ENCODE results near the gene MMUT. TPM values are rescaled to one million over a fixed set of nuclear protein-coding genes. Genes with fewer than 3 reads are reported as not detected.
"Not testable (repeated sequence)": the region's sequence is repeated elsewhere in the genome, so short reads cannot be mapped to it uniquely, and the experiment has no call there.

Gene MMUT
- 11.8 TPM for polyA plus RNA-seq (2013, experiment 1 of 2)
- polyA plus RNA-seq (2013, experiment 2 of 2): 14.7 TPM

GRCh38 chr6:49462927-49463611, at the start of gene MMUT, which contains the start of gene CENPQ:
Gene MMUT (minus strand): TSS chr6:49463253. CDS start chr6:49459466, 3,787 bp downstream.
Gene CENPQ (plus strand): TSS chr6:49463370. CDS start chr6:49470177, 6,807 bp downstream.
- Histone ChIP-seq H3K4me1 (ENCODE audit: insufficient read depth, low read length) (0 out of 2 replicates have a peak, but pooled peaks cover 7% of the 10 kb centered on the region), H3K9me3 (ENCODE audit: insufficient read depth, low read depth, low read length) (no peaks in the 10 kb centered on the region), H3K27ac (ENCODE audit: low read depth, low read length) (peak within 1 kb of the TSS; percentile 85), H3K9ac (ENCODE audit: low read depth, low read length) (peak within 1 kb of the TSS; percentile 96), H3K36me3 (ENCODE audit: insufficient read depth, low read length) (no peaks in the 10 kb centered on the region), H3K27me3 (ENCODE audit: insufficient read depth, low read length) (no peaks in the 10 kb centered on the region), H3K4me3 (ENCODE audit: low read length) (peak within 1 kb of the TSS; percentile 91)
- under 1% methylated on average over 37 of the region's 37 CpGs for WGBS

GRCh38 chr6:49509342-49509741, 46.3 kb upstream of the MMUT start:
- Histone ChIP-seq H3K27me3 (ENCODE audit: insufficient read depth, low read length) (no peaks in the 10 kb centered on the region), H3K4me3 (ENCODE audit: low read length) (no peak overlapping the region), H3K27ac (ENCODE audit: low read depth, low read length) (no peak overlapping the region), H3K4me1 (ENCODE audit: insufficient read depth, low read length) (peaks cover 4% of the 10 kb centered on the region; the same call in 1 of the 2 replicates), H3K36me3 (ENCODE audit: insufficient read depth, low read length) (no peaks in the 10 kb centered on the region), H3K9me3 (ENCODE audit: insufficient read depth, low read depth, low read length) (no peaks in the 10 kb centered on the region), H3K9ac (ENCODE audit: low read depth, low read length) (no peak overlapping the region)
- WGBS: 94% methylated on average over 3 of the region's 3 CpGs

GRCh38 chr6:49506569-49507111, 43.6 kb upstream of the MMUT start:
- H3K27ac ChIP-seq (ENCODE audit: low read depth, low read length): no peak overlapping the region
- WGBS: 97% methylated on average over 2 of the region's 5 CpGs
- H3K9me3 ChIP-seq (ENCODE audit: insufficient read depth, low read depth, low read length): no peaks in the 10 kb centered on the region
- no peak overlapping the region for H3K9ac ChIP-seq (ENCODE audit: low read depth, low read length)
- no peaks in the 10 kb centered on the region for H3K27me3 ChIP-seq (ENCODE audit: insufficient read depth, low read length)
- H3K4me1 ChIP-seq (ENCODE audit: insufficient read depth, low read length): no peaks in the 10 kb centered on the region
- no peaks in the 10 kb centered on the region for H3K36me3 ChIP-seq (ENCODE audit: insufficient read depth, low read length)
- H3K4me3 ChIP-seq (ENCODE audit: low read length): no peak overlapping the region

GRCh38 chr6:49504666-49505065, 41.6 kb upstream of the MMUT start:
- WGBS: 86% methylated on average over 5 of the region's 5 CpGs
- Histone ChIP-seq H3K27me3 (ENCODE audit: insufficient read depth, low read length) (no peaks in the 10 kb centered on the region), H3K9me3 (ENCODE audit: insufficient read depth, low read depth, low read length) (no peaks in the 10 kb centered on the region), H3K27ac (ENCODE audit: low read depth, low read length) (no peak overlapping the region), H3K4me3 (ENCODE audit: low read length) (no peak overlapping the region), H3K4me1 (ENCODE audit: insufficient read depth, low read length) (no peaks in the 10 kb centered on the region), H3K9ac (ENCODE audit: low read depth, low read length) (no peak overlapping the region), H3K36me3 (ENCODE audit: insufficient read depth, low read length) (no peaks in the 10 kb centered on the region)

- peaks cover 2% of the 10 kb centered on the region; the same call in 1 of the 2 replicates for H3K36me3 ChIP-seq (ENCODE audit: insufficient read depth, low read length)
- WGBS: no CpG with 5 or more reads among the region's 2 CpGs
- no peak within 1 kb of the TSS for H3K27ac ChIP-seq (ENCODE audit: low read depth, low read length)
- no peak within 1 kb of the TSS for H3K4me3 ChIP-seq (ENCODE audit: low read length)
- no peaks in the 10 kb centered on the region for H3K4me1 ChIP-seq (ENCODE audit: insufficient read depth, low read length)
- H3K27me3 ChIP-seq (ENCODE audit: insufficient read depth, low read length): no peaks in the 10 kb centered on the region
- no peaks in the 10 kb centered on the region for H3K9me3 ChIP-seq (ENCODE audit: insufficient read depth, low read depth, low read length)
- H3K9ac ChIP-seq (ENCODE audit: low read depth, low read length): no peak within 1 kb of the TSS
Observed at GRCh38 chr6:49499623-49500022, 36.6 kb upstream of the MMUT start, which contains the start of gene GLYATL3. Gene GLYATL3 (plus strand): TSS chr6:49499923. CDS start chr6:49511991, 12,068 bp downstream.

- no peak overlapping the region for H3K4me3 ChIP-seq (ENCODE audit: low read length)
- H3K4me1 ChIP-seq (ENCODE audit: insufficient read depth, low read length): no peaks in the 10 kb centered on the region
- no peaks in the 10 kb centered on the region for H3K27me3 ChIP-seq (ENCODE audit: insufficient read depth, low read length)
- no peak overlapping the region for H3K27ac ChIP-seq (ENCODE audit: low read depth, low read length)
- H3K9ac ChIP-seq (ENCODE audit: low read depth, low read length): no peak overlapping the region
- H3K36me3 ChIP-seq (ENCODE audit: insufficient read depth, low read length): peaks cover 2% of the 10 kb centered on the region; the same call in 1 of the 2 replicates
- H3K9me3 ChIP-seq (ENCODE audit: insufficient read depth, low read depth, low read length): no peaks in the 10 kb centered on the region
- 92% methylated on average over 1 of the region's 1 CpG for WGBS
Observed at GRCh38 chr6:49499126-49499525, 36.1 kb upstream of the MMUT start.

GRCh38 chr6:49497304-49497703, 34.3 kb upstream of the MMUT start:
- Histone ChIP-seq H3K27me3 (ENCODE audit: insufficient read depth, low read length) (no peaks in the 10 kb centered on the region), H3K9ac (ENCODE audit: low read depth, low read length) (no peak overlapping the region), H3K4me1 (ENCODE audit: insufficient read depth, low read length) (no peaks in the 10 kb centered on the region), H3K9me3 (ENCODE audit: insufficient read depth, low read depth, low read length) (no peaks in the 10 kb centered on the region), H3K4me3 (ENCODE audit: low read length) (no peak overlapping the region), H3K36me3 (ENCODE audit: insufficient read depth, low read length) (peaks cover 19% of the 10 kb centered on the region), H3K27ac (ENCODE audit: low read depth, low read length) (no peak overlapping the region)
- 96% methylated on average over 2 of the region's 3 CpGs for WGBS

GRCh38 chr6:49490633-49491032, 27.6 kb upstream of the MMUT start:
- Histone ChIP-seq H3K9me3 (ENCODE audit: insufficient read depth, low read depth, low read length) (no peaks in the 10 kb centered on the region), H3K36me3 (ENCODE audit: insufficient read depth, low read length) (peaks cover 76% of the 10 kb centered on the region), H3K9ac (ENCODE audit: low read depth, low read length) (no peak overlapping the region), H3K27me3 (ENCODE audit: insufficient read depth, low read length) (no peaks in the 10 kb centered on the region), H3K4me1 (ENCODE audit: insufficient read depth, low read length) (no peaks in the 10 kb centered on the region), H3K4me3 (ENCODE audit: low read length) (no peak overlapping the region), H3K27ac (ENCODE audit: low read depth, low read length) (no peak overlapping the region)
- 96% methylated on average over 3 of the region's 4 CpGs for WGBS

- not testable (repeated sequence) for H3K4me1 ChIP-seq (ENCODE audit: insufficient read depth, low read length); H3K27me3 ChIP-seq (ENCODE audit: insufficient read depth, low read length); H3K4me3 ChIP-seq (ENCODE audit: low read length); H3K9ac ChIP-seq (ENCODE audit: low read depth, low read length); H3K27ac ChIP-seq (ENCODE audit: low read depth, low read length)
- WGBS: 93% methylated on average over 14 of the region's 14 CpGs
- Histone ChIP-seq H3K9me3 (ENCODE audit: insufficient read depth, low read depth, low read length) (peaks cover 19% of the 10 kb centered on the region), H3K36me3 (ENCODE audit: insufficient read depth, low read length) (peaks cover 70% of the 10 kb centered on the region)
Observed at GRCh38 chr6:49483380-49483779, 20.3 kb upstream of the MMUT start.

GRCh38 chr6:49481846-49482245, 18.8 kb upstream of the MMUT start:
- H3K27ac ChIP-seq (ENCODE audit: low read depth, low read length); H3K4me1 ChIP-seq (ENCODE audit: insufficient read depth, low read length); H3K4me3 ChIP-seq (ENCODE audit: low read length); H3K9ac ChIP-seq (ENCODE audit: low read depth, low read length); H3K27me3 ChIP-seq (ENCODE audit: insufficient read depth, low read length): not testable (repeated sequence)
- Histone ChIP-seq H3K9me3 (ENCODE audit: insufficient read depth, low read depth, low read length) (peaks cover 22% of the 10 kb centered on the region), H3K36me3 (ENCODE audit: insufficient read depth, low read length) (peaks cover 70% of the 10 kb centered on the region)
- 98% methylated on average over 19 of the region's 22 CpGs for WGBS

- WGBS: 92% methylated on average over 3 of the region's 3 CpGs
- H3K9ac ChIP-seq (ENCODE audit: low read depth, low read length): no peak overlapping the region
- no peaks in the 10 kb centered on the region for H3K27me3 ChIP-seq (ENCODE audit: insufficient read depth, low read length)
- H3K9me3 ChIP-seq (ENCODE audit: insufficient read depth, low read depth, low read length): peaks cover 22% of the 10 kb centered on the region
- H3K4me1 ChIP-seq (ENCODE audit: insufficient read depth, low read length): no peaks in the 10 kb centered on the region
- no peak overlapping the region for H3K4me3 ChIP-seq (ENCODE audit: low read length)
- H3K36me3 ChIP-seq (ENCODE audit: insufficient read depth, low read length): peaks cover 47% of the 10 kb centered on the region
- H3K27ac ChIP-seq (ENCODE audit: low read depth, low read length): no peak overlapping the region
Observed at GRCh38 chr6:49479308-49479970, 16.4 kb upstream of the MMUT start.

All from HUES64 (cell line).